Measurements from ENCODE around the gene FHAD1. TPM values are rescaled to one million over a fixed set of nuclear protein-coding genes. Genes with fewer than 3 reads are reported as not detected.

The FHAD1 gene
- total and polyA plus RNA-seq, 9 of the 15 experiments (the other 6 are each of a cell fraction or from before 2014, with no cell fraction given) = 0.32 to 2.1 (median 1.5) TPM; not detected in 1

DNA sequence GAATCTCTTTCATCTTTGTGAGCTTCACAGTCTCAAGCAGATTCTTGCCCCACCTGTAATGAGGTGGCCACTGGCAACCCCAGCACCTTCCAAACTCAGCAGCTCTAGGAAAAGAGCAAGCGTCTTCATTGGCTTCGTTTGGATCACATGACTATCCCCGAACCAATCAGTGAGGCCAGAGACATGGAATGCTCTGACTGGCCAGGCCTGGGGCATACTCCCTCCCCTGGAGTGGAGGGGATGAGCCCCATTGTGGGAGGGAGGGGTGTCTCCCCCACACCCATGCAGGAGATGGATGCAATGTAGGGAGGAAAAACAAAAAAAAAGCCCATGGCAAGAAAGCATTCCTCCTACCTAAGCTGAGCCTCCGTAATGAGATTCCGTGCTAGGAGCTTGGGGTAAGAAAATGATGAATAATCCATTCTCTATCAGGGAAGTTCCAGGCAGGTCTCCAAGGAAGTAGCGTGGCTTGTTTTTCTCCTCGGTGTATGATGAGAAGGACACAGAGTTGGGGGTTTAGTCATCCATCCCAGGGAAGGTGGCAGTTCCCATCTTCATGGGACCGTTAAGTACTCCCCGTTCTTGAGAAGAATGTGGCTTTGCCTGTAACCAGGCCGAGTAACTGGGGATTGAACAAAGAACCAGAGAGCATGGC lies 32.7 kb downstream of the FHAD1 start (continued):
- TF ChIP-seq, protein P1, sequence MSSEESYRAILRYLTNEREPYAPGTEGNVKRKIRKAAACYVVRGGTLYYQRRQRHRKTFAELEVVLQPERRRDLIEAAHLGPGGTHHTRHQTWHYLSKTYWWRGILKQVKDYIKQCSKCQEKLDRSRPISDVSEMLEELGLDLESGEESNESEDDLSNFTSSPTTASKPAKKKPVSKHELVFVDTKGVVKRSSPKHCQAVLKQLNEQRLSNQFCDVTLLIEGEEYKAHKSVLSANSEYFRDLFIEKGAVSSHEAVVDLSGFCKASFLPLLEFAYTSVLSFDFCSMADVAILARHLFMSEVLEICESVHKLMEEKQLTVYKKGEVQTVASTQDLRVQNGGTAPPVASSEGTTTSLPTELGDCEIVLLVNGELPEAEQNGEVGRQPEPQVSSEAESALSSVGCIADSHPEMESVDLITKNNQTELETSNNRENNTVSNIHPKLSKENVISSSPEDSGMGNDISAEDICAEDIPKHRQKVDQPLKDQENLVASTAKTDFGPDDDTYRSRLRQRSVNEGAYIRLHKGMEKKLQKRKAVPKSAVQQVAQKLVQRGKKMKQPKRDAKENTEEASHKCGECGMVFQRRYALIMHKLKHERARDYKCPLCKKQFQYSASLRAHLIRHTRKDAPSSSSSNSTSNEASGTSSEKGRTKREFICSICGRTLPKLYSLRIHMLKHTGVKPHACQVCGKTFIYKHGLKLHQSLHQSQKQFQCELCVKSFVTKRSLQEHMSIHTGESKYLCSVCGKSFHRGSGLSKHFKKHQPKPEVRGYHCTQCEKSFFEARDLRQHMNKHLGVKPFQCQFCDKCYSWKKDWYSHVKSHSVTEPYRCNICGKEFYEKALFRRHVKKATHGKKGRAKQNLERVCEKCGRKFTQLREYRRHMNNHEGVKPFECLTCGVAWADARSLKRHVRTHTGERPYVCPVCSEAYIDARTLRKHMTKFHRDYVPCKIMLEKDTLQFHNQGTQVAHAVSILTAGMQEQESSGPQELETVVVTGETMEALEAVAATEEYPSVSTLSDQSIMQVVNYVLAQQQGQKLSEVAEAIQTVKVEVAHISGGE (CRISPR knock-in tag; IDR thresholded peaks at IDR 0.05) = no peak
- TF ChIP-seq, protein P2, sequence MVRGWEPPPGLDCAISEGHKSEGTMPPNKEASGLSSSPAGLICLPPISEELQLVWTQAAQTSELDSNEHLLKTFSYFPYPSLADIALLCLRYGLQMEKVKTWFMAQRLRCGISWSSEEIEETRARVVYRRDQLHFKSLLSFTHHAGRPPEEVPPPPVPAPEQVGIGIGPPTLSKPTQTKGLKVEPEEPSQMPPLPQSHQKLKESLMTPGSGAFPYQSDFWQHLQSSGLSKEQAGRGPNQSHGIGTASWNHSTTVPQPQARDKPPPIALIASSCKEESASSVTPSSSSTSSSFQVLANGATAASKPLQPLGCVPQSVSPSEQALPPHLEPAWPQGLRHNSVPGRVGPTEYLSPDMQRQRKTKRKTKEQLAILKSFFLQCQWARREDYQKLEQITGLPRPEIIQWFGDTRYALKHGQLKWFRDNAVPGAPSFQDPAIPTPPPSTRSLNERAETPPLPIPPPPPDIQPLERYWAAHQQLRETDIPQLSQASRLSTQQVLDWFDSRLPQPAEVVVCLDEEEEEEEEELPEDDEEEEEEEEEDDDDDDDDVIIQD (CRISPR knock-in tag; IDR thresholded peaks at IDR 0.05) = no peak
- TF ChIP-seq FOXA3 (CRISPR knock-in tag; conservative IDR thresholded peaks at IDR 0.05 in 1 of 2, IDR thresholded peaks at IDR 0.05 in 1 of 2) (no peak), NR2C2 (CRISPR knock-in tag; IDR thresholded peaks at IDR 0.05) (no peak), NR2C2 (tag; IDR thresholded peaks at IDR 0.05) (no peak)
- TF ChIP-seq, protein P3, sequence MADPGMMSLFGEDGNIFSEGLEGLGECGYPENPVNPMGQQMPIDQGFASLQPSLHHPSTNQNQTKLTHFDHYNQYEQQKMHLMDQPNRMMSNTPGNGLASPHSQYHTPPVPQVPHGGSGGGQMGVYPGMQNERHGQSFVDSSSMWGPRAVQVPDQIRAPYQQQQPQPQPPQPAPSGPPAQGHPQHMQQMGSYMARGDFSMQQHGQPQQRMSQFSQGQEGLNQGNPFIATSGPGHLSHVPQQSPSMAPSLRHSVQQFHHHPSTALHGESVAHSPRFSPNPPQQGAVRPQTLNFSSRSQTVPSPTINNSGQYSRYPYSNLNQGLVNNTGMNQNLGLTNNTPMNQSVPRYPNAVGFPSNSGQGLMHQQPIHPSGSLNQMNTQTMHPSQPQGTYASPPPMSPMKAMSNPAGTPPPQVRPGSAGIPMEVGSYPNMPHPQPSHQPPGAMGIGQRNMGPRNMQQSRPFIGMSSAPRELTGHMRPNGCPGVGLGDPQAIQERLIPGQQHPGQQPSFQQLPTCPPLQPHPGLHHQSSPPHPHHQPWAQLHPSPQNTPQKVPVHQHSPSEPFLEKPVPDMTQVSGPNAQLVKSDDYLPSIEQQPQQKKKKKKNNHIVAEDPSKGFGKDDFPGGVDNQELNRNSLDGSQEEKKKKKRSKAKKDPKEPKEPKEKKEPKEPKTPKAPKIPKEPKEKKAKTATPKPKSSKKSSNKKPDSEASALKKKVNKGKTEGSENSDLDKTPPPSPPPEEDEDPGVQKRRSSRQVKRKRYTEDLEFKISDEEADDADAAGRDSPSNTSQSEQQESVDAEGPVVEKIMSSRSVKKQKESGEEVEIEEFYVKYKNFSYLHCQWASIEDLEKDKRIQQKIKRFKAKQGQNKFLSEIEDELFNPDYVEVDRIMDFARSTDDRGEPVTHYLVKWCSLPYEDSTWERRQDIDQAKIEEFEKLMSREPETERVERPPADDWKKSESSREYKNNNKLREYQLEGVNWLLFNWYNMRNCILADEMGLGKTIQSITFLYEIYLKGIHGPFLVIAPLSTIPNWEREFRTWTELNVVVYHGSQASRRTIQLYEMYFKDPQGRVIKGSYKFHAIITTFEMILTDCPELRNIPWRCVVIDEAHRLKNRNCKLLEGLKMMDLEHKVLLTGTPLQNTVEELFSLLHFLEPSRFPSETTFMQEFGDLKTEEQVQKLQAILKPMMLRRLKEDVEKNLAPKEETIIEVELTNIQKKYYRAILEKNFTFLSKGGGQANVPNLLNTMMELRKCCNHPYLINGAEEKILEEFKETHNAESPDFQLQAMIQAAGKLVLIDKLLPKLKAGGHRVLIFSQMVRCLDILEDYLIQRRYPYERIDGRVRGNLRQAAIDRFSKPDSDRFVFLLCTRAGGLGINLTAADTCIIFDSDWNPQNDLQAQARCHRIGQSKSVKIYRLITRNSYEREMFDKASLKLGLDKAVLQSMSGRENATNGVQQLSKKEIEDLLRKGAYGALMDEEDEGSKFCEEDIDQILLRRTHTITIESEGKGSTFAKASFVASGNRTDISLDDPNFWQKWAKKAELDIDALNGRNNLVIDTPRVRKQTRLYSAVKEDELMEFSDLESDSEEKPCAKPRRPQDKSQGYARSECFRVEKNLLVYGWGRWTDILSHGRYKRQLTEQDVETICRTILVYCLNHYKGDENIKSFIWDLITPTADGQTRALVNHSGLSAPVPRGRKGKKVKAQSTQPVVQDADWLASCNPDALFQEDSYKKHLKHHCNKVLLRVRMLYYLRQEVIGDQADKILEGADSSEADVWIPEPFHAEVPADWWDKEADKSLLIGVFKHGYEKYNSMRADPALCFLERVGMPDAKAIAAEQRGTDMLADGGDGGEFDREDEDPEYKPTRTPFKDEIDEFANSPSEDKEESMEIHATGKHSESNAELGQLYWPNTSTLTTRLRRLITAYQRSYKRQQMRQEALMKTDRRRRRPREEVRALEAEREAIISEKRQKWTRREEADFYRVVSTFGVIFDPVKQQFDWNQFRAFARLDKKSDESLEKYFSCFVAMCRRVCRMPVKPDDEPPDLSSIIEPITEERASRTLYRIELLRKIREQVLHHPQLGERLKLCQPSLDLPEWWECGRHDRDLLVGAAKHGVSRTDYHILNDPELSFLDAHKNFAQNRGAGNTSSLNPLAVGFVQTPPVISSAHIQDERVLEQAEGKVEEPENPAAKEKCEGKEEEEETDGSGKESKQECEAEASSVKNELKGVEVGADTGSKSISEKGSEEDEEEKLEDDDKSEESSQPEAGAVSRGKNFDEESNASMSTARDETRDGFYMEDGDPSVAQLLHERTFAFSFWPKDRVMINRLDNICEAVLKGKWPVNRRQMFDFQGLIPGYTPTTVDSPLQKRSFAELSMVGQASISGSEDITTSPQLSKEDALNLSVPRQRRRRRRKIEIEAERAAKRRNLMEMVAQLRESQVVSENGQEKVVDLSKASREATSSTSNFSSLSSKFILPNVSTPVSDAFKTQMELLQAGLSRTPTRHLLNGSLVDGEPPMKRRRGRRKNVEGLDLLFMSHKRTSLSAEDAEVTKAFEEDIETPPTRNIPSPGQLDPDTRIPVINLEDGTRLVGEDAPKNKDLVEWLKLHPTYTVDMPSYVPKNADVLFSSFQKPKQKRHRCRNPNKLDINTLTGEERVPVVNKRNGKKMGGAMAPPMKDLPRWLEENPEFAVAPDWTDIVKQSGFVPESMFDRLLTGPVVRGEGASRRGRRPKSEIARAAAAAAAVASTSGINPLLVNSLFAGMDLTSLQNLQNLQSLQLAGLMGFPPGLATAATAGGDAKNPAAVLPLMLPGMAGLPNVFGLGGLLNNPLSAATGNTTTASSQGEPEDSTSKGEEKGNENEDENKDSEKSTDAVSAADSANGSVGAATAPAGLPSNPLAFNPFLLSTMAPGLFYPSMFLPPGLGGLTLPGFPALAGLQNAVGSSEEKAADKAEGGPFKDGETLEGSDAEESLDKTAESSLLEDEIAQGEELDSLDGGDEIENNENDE (IDR thresholded peaks at IDR 0.05; ENCODE audit: low read depth, low read length) = no peak
- TF ChIP-seq, protein P4, sequence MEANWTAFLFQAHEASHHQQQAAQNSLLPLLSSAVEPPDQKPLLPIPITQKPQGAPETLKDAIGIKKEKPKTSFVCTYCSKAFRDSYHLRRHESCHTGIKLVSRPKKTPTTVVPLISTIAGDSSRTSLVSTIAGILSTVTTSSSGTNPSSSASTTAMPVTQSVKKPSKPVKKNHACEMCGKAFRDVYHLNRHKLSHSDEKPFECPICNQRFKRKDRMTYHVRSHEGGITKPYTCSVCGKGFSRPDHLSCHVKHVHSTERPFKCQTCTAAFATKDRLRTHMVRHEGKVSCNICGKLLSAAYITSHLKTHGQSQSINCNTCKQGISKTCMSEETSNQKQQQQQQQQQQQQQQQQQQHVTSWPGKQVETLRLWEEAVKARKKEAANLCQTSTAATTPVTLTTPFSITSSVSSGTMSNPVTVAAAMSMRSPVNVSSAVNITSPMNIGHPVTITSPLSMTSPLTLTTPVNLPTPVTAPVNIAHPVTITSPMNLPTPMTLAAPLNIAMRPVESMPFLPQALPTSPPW (CRISPR knock-in tag; IDR thresholded peaks at IDR 0.05) = peak; percentile 40; the same call in 1 of the 2 replicates

Measured in K562 (cell line).